Suprapubic skin (tissue), 3 donors: Measurements from ENCODE around the gene SLC22A4.

Source experiments
- POLR2A ChIP-seq, 2 donors: fragments of 450-650 bp; IDR thresholded peaks; one replicate each; pipeline ENCODE4 v1.6.1; 2017; ENCODE audit warnings: antibody characterized with exemption in 2 of 2, mild to moderate bottlenecking in 2 of 2, moderate library complexity in 2 of 2
- TF ChIP-seq, protein P1 (sequence below), 2 donors: fragments of 200-600 bp in 1 of 2; fragments of 450-650 bp in 1 of 2; sonication (generic) in 1 of 2; IDR thresholded peaks; one replicate each; pipeline ENCODE4 v1.5.1; 2016 to 2019; ENCODE audit warnings: antibody characterized with exemption in 2 of 2, mild to moderate bottlenecking in 1 of 2, moderate library complexity in 1 of 2

DNA sequence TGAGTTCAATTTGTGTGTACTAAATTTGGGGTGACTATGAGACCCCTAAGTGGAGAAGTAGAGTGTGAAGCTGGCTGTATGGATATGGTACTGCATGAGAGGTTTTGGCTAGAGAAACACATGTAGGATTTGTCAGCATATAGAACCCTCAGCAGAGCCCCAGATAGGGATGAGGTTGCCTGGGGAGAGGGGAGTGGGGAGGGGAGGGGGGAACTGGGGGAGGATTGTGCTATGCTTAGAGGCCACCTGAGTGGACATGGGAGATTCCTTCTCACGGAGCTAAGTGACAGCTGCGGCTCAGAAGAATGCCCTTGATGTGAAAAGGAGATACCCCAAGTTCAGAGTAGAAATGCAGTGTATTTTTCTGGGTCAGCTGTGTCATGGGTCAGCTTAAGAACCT lies 86.5 kb downstream of the SLC22A4 start:
- TF ChIP-seq, protein P1, sequence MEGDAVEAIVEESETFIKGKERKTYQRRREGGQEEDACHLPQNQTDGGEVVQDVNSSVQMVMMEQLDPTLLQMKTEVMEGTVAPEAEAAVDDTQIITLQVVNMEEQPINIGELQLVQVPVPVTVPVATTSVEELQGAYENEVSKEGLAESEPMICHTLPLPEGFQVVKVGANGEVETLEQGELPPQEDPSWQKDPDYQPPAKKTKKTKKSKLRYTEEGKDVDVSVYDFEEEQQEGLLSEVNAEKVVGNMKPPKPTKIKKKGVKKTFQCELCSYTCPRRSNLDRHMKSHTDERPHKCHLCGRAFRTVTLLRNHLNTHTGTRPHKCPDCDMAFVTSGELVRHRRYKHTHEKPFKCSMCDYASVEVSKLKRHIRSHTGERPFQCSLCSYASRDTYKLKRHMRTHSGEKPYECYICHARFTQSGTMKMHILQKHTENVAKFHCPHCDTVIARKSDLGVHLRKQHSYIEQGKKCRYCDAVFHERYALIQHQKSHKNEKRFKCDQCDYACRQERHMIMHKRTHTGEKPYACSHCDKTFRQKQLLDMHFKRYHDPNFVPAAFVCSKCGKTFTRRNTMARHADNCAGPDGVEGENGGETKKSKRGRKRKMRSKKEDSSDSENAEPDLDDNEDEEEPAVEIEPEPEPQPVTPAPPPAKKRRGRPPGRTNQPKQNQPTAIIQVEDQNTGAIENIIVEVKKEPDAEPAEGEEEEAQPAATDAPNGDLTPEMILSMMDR (IDR thresholded peaks at IDR 0.05) = no peak
- no peak for TF ChIP-seq POLR2A (IDR thresholded peaks at IDR 0.05)
